Activated T-cell treated with anti-CD3 and anti-CD28 coated beads, Interleukin-2, amount 50 U/mL, for 4 hours (primary cell): ENCODE results near the gene CERS4. TPM values are rescaled to one million over a fixed set of nuclear protein-coding genes. Genes with fewer than 3 reads are reported as not detected.
A peak's percentile ranks its signal among the peaks of the same experiment; 100 is the strongest.
"Not testable (repeated sequence)": the region's sequence is repeated elsewhere in the genome, so short reads cannot be mapped to it uniquely, and the experiment has no call there.

Experiments
- ATAC-seq, 2 donors: fragments of 200-7000 bp; cut with Tn5 transposase; one replicate each; pipeline ENCODE4 v1.10.0; 2021
- DNase-seq: peaks from one replicate; pipeline ENCODE4 v3.0.0-alpha.2; 2020
- H3K27me3 Mint-ChIP-seq: one replicate; pipeline ENCODE4 v1.8.0; 2021; ENCODE audit warnings: low read depth, mixed read lengths
- H3K36me3 Mint-ChIP-seq: one replicate; pipeline ENCODE4 v1.8.0; 2022; ENCODE audit warnings: mixed read lengths; ENCODE audit not compliant: insufficient read depth
- H3K4me1 Mint-ChIP-seq: one replicate; pipeline ENCODE4 v1.8.0; 2021; ENCODE audit warnings: low read depth, mixed read lengths
- H3K4me3 Mint-ChIP-seq: one replicate; pipeline ENCODE4 v1.8.0; 2021; ENCODE audit warnings: mild to moderate bottlenecking, moderate library complexity, mixed read lengths
- H3K9me3 Mint-ChIP-seq: one replicate; pipeline ENCODE4 v1.8.0; 2021; ENCODE audit warnings: mixed read lengths
- total RNA-seq, 3 donors: library from RNA; stranded (reverse); gene quantifications; one replicate each; pipeline ENCODE4 v1.2.1, GENCODE V29; 2021

CERS4 gene
- total RNA-seq, 3 donors from 2014 or later = 16.8 to 24.1 (median 19.6) TPM

- DNase-seq (no peak), ATAC-seq (no peak)
- Mint-ChIP-seq H3K9me3 (no peaks in the 10 kb centered on the region), H3K36me3 (peaks cover 2% of the 10 kb centered on the region), H3K27me3 (no peaks in the 10 kb centered on the region), H3K4me1 (peaks cover 2% of the 10 kb centered on the region), H3K4me3 (no peak overlapping the region)
These were observed 11.3 kb downstream of the CERS4 start for GRCh38 chr19:8220481-8220880.

DNA sequence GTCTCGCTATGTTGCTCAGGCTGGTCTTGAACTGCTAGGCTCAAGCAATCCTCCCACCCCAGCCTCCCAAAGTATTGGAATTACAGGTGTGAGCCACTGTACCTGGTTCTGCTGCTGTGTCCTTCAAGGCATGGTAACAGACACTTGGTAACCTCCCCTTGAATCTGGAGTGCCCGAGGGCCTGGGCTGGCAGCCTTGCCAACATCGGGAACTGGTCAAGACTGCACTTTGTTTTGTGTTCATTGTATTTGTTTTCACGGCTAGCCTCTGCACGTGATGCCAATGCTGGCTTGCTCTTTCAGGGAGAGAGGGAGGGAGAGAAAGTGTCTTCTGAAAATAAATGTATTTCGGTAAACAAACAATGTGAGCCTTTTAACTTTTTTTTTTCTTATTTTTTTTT lies 12.0 kb downstream of the CERS4 start:
- Mint-ChIP-seq H3K27me3 (no peaks in the 10 kb centered on the region), H3K4me1 (no peaks in the 10 kb centered on the region), H3K9me3 (no peaks in the 10 kb centered on the region), H3K4me3 (no peak overlapping the region), H3K36me3 (peaks cover 5% of the 10 kb centered on the region)
- DNase-seq = no peak
- no peak for ATAC-seq

- not testable (repeated sequence) for H3K27me3 Mint-ChIP-seq, DNase-seq, H3K4me3 Mint-ChIP-seq, ATAC-seq, H3K9me3 Mint-ChIP-seq, H3K36me3 Mint-ChIP-seq, H3K4me1 Mint-ChIP-seq
These were observed 14.3 kb downstream of the CERS4 start for GRCh38 chr19:8223442-8223841.

DNA sequence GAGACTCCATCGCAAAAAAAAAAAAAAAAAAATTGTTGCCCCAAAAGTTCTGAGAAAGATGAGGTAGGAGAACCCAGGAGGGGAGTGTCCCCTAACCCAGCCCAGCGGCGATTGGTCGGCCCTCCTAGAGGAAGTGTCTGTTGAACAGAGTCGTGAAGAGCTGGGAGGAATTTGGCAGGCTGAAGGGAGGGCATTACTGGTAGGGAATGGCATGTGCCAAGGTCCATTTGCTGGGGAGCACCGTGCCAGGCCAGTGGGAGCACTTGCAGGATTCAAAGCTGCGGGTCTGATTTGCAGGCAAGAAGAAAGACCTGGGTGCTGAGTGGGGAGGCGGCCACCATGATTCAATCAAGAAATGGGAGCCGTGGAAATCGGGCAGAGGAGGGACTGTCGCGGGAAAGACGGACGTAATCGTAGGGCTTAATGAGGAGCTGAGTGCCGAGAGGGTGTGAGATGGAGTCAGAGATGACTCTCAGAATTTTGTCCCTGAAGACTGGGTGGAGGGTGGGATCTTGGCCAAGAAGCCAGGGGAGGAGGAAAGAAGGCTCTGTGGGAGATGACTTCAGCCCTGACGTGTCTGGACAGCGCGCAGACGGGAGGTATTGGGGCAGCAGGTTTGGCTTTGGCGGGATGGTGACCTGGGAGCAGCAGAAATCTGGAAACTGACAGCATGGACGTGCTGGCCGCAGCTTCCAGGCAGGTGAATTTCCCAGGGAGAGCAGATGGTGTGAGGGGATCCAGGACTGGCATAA lies 15.4 kb downstream of the CERS4 start:
- Mint-ChIP-seq H3K36me3 (peaks cover 3% of the 10 kb centered on the region), H3K9me3 (no peaks in the 10 kb centered on the region), H3K4me3 (no peak overlapping the region), H3K4me1 (no peaks in the 10 kb centered on the region), H3K27me3 (no peaks in the 10 kb centered on the region)
- ATAC-seq = no peak
- no peak for DNase-seq

DNA sequence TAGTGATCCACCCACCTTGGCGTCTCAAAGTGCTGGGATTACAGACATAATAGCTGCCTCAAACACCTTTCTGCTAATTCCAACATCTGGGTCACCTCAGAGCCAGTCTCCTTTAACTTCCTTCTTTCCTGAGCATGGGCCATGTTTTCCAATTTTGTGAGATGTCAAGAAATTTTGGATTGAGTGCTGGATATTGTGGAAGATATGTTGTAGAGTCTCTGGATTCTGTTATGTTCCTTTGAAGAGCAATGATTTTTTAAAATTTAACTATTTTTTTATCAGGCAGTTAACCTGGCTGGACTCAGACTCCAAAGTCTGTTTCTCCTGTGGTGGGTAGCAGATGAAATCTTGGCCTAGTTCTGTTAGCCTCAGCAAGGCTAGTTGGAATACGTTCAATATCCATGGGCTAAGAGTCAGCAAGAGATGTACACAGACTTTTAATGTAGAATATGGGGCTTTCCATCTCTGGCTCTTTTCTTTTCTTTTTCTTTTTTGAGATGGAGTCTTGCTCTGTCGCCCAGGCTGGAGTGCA lies 22.0 kb downstream of the CERS4 start:
- H3K27me3 Mint-ChIP-seq = no peaks in the 10 kb centered on the region
- ATAC-seq = no peak

DNA sequence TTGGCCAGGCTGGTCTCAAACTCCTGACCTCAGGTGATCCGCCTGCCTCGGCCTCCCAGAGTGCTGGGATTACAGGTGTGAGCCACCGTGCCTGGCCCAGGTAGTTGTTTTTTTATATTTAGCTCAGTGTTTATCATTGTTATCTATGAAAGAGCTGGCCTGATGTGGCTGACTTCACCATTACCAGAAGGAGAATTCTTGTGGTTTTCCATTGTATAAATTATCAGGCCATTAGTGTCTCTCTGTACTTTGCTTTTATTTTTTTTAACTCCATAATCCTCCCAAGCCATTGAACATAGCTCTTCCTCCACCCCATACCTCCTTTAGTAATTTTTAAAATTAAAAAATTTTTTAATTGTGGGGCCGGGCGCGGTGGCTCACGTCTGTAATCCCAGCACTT lies 24.2 kb downstream of the CERS4 start:
- DNase-seq (no peak), ATAC-seq (no peak)
- Mint-ChIP-seq H3K27me3 (no peaks in the 10 kb centered on the region), H3K4me1 (no peaks in the 10 kb centered on the region), H3K4me3 (no peak overlapping the region), H3K9me3 (no peaks in the 10 kb centered on the region), H3K36me3 (peaks cover 2% of the 10 kb centered on the region)

More for the DNA sequence above, 22.0 kb downstream of the CERS4 start:
- DNase-seq = no peak
- Mint-ChIP-seq H3K9me3 (no peaks in the 10 kb centered on the region), H3K36me3 (peaks cover 2% of the 10 kb centered on the region), H3K4me3 (no peak overlapping the region), H3K4me1 (no peaks in the 10 kb centered on the region)

DNA sequence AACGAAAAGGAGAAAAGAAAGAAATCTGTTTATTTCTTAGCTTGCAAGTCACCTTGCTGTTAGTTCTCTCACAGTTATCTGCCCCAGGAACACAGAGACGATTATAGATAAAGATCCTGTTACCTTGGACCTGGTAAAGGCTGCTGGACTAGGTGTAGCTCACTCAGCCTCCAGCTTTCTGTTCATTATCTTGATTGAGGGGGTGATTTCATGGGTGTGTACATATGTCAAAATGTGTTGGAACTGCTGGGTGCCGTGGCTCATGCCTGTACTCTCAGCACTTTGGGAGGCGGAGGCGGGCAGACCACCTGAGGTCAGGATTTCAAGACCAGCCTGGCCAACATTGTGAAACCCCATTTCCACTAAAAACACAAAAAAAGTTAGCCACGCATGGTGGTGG lies 27.9 kb downstream of the CERS4 start:
- H3K36me3 Mint-ChIP-seq = peaks cover 5% of the 10 kb centered on the region
- H3K27me3 Mint-ChIP-seq = no peaks in the 10 kb centered on the region
- H3K9me3 Mint-ChIP-seq = peaks cover 4% of the 10 kb centered on the region

GRCh38 chr19:8238251-8238650 lies 29.1 kb downstream of the CERS4 start:
- peaks cover 15% of the 10 kb centered on the region for H3K4me1 Mint-ChIP-seq
- no peaks in the 10 kb centered on the region for H3K27me3 Mint-ChIP-seq
- DNase-seq (no peak), ATAC-seq (no peak)
- H3K9me3 Mint-ChIP-seq = peaks cover 4% of the 10 kb centered on the region
- no peak overlapping the region for H3K4me3 Mint-ChIP-seq
- peaks cover 10% of the 10 kb centered on the region for H3K36me3 Mint-ChIP-seq

More for the DNA sequence above, 27.9 kb downstream of the CERS4 start:
- no peak overlapping the region for H3K4me3 Mint-ChIP-seq
- DNase-seq (no peak), ATAC-seq (no peak)
- peaks cover 15% of the 10 kb centered on the region for H3K4me1 Mint-ChIP-seq

- ATAC-seq = no peak
- Mint-ChIP-seq H3K9me3 (peaks cover 4% of the 10 kb centered on the region), H3K4me1 (peaks cover 18% of the 10 kb centered on the region), H3K4me3 (no peak overlapping the region), H3K27me3 (no peaks in the 10 kb centered on the region), H3K36me3 (peaks cover 10% of the 10 kb centered on the region)
- no peak for DNase-seq
These were observed 30.5 kb downstream of the CERS4 start for GRCh38 chr19:8239528-8240273.

- Mint-ChIP-seq H3K27me3 (no peaks in the 10 kb centered on the region), H3K36me3 (peaks cover 10% of the 10 kb centered on the region), H3K4me1 (peaks cover 18% of the 10 kb centered on the region), H3K4me3 (no peak overlapping the region), H3K9me3 (peaks cover 4% of the 10 kb centered on the region)
- DNase-seq (peak; percentile 21), ATAC-seq (peak; percentile 53 to 65)
These were observed 31.4 kb downstream of the CERS4 start for GRCh38 chr19:8240274-8241229.

DNA sequence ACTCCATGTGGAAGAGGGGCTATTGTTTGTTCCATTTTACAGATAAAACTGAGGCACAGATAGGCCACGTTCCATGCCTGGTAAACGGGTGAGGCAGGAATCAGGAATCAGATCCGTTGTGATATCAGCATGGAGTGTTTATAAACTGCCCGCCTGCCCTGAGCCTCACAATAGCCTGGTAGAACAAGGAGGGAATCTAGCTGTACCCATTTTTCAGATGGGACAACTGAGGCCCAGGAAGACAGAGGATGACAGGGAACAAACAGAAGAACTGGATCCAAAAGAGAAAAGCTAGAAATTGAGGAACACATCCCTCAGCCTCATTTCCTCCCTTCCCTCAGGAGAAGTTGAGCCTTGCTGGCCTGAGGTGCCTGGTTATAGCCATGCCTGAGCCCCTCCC lies 32.5 kb downstream of the CERS4 start:
- DNase-seq (no peak), ATAC-seq (no peak)
- Mint-ChIP-seq H3K4me3 (no peak overlapping the region), H3K36me3 (peaks cover 10% of the 10 kb centered on the region), H3K4me1 (peaks cover 18% of the 10 kb centered on the region), H3K9me3 (peaks cover 4% of the 10 kb centered on the region), H3K27me3 (no peaks in the 10 kb centered on the region)

DNA sequence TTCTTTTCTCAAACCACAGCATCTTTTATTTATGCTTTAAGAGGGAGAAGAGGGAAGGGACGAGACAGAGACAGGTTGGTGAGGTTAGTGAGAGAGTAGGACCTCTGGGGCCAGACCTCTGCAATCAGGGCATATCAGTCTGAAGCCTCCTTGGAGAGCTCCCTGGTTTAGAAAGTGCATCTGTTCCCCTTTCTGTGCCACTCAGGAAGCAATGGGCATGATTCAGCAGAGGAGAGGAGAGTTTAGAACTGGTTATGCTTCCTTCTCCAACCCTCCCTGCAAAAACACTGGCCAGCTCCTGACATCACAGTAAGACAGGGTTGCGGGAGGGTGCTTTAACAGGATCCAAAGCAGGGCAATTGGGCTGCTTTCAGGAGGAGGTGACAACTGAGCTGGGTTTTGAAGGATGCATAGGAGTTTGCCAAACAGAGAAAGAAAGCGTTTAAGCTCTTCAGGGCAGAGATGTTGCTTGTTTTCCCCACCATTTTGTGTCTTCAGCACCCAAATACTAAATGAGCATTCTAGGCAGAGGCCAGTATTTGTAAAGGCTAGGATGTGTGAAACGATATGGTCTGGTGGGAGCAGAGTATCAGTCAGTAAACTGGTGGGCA lies 33.1 kb downstream of the CERS4 start:
- no peak for ATAC-seq

DNA sequence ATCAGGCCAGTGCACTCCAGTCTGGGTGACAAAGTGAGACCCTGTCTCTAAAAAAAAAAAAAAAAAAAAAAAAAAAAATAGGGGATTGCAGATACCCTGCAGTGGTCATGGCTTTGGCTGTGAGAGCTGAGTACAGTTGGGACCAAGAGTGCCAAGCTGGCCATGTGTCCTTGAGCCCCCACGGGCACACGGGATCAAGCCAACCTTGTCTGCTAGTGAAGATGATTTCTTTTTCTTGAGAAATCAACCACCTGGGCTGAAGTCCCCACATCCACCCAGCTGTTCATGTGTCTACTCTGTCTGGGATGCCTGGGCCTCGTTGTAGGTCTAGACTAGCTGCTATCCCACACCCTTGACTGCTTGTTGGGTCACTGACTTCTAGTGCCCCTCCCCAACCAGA lies 34.0 kb downstream of the CERS4 start:
- no peaks in the 10 kb centered on the region for H3K27me3 Mint-ChIP-seq
- H3K9me3 Mint-ChIP-seq = peaks cover 4% of the 10 kb centered on the region
- H3K4me3 Mint-ChIP-seq = no peak overlapping the region
- DNase-seq = no peak
- ATAC-seq = no peak
- H3K36me3 Mint-ChIP-seq = peaks cover 10% of the 10 kb centered on the region
- peaks cover 18% of the 10 kb centered on the region for H3K4me1 Mint-ChIP-seq

More for the DNA sequence above, 33.1 kb downstream of the CERS4 start:
- Mint-ChIP-seq H3K9me3 (peaks cover 4% of the 10 kb centered on the region), H3K4me1 (peaks cover 18% of the 10 kb centered on the region), H3K4me3 (no peak overlapping the region), H3K27me3 (no peaks in the 10 kb centered on the region), H3K36me3 (peaks cover 10% of the 10 kb centered on the region)
- no peak for DNase-seq
